Occipital lobe (tissue), 2 donors: ENCODE measurements around the gene WWP2. TPM values are rescaled to one million over a fixed set of nuclear protein-coding genes. Genes with fewer than 3 reads are reported as not detected.
"Not testable (repeated sequence)": the region's sequence is repeated elsewhere in the genome, so short reads cannot be mapped to it uniquely, and the experiment has no call there.

Experiments
- DNase-seq: peaks from one replicate; lab custom pipeline; 2025; lab: John Stamatoyannopoulos, UW
- total RNA-seq: library from RNA; depleted of rRNA; stranded (reverse); fragments of >200 nt; gene quantifications from one replicate; pipeline ENCODE4 v1.2.3, GENCODE V29; 2014

Gene WWP2
- total RNA-seq = 15.9 TPM

DNA sequence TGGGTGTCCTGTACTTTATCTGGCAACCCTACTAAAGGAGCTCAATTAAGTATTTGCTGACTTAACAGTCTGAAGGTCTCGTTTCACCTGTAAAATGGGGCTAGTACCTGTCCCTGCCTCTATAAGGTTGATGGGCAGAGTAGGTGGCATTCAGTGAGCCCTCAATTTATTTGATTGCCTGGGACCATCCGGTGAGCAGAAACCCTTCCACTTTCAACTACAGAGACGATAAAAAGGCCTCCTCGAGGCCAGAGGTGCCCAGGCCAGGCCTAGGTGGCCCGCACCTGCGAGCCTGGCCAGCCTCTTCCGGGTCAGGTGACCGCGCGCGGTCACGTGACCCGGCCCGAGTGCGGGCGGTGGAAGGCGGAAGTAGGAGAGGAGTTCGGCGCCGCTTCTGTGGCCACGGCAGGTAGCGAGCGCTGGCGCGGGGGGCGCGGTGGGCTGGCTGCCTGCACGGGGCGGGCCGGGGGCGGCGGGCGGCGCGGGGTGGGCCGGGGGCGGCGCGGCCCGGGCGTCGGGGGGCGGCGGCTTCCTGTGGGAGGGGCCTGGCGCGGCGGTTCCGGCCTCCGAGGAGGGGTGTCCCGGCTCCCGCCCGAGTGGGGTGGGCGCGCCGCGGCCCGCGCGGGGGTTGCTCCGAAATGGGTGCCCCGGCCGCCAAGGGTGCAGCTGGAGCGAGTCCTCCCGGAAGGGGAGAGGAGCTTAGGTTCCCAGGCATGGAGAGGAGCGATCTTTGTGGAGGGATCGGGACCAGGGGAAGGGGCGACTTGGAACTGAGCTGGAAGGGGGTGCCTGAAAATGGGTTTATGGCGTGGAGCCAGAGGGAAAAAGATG is at the start of gene WWP2:
Gene WWP2 (plus strand): TSS at position 350 of the 831 bp plus-strand sequence. CDS start 24,679 bp downstream, outside the sequence.
- peak; percentile 76 for DNase-seq

DNA sequence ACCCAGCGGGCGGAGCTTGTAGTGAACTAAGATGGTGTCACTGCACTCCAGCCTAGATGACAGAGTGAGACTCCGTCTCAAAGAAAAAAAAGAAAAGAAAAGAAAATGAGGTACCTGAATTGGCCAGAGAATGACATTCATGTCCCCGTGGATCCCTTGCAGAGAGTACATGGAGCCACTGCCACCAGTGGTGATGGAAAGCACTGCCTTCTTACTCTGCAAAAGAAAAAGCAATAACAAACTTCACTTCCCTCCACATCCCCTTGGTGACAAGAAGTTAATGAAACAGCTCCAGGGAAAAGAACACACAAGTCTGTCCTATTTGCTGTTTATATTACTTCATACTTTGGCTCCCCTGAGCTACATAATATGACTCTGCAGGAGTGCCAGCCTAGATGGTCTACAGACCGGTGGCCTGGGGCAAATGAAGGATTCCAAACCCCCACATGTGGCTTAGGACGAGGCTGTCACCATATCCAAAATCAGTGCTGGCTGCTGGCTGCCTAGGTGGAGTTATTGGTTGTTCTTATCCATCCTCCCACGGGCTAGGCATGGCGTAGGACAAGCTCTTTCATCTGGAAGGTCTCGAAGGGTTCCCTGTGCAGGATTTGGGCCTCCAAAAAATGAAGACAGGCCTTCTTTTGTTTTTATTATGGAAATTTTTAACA is 49.1 kb upstream of the WWP2 start:
- DNase-seq = no peak

DNA sequence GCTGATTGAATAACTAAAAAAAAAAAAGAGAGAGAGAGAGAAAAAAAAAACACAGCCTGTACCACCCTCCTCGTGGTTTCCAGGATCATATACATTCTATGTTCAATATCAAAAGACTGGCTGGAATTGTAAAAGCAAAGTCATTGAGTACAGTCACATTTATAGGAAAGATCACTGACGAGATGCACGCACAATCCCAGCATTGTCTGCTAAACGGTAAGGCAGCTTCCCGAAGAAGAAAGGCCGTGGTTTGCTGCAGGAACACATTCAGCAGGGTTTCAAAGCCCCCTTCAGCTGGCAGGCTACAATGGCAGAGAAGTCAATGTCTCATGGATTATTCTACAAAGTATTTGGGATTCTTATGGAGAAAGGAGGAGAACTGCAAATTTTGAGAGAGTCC is 45.1 kb upstream of the WWP2 start:
- no peak for DNase-seq

DNA sequence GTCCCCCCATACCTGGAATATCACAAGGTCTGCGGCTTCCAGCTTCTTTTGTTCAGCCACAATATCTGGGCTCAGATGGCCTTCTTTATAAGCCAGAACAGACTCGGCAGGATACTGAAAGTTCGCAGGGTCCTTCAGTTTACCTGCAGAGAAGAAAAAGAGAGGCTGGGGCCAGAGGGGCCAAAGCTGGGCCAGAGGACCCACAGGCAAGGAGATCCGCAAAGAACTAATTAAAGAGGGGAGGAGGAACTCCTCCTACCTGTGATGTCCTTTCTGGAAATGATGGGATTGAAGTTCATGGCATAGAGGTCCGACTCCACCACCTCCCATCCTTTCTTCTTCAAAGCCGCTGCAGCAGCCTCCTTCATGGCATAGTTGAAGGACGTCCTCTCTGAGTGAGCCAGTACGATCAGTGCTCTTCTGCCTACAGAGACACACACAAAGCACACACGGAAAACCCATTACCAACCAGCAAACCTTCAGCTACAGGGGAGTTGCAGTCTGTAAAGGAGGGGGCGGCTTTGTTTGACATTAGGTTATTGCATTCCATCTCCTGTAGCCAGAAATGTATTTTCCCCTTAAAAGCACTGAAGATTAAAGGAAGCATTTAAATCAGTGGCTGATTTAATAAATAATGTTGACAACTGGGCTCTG is 43.9 kb upstream of the WWP2 start:
- no peak for DNase-seq

DNA sequence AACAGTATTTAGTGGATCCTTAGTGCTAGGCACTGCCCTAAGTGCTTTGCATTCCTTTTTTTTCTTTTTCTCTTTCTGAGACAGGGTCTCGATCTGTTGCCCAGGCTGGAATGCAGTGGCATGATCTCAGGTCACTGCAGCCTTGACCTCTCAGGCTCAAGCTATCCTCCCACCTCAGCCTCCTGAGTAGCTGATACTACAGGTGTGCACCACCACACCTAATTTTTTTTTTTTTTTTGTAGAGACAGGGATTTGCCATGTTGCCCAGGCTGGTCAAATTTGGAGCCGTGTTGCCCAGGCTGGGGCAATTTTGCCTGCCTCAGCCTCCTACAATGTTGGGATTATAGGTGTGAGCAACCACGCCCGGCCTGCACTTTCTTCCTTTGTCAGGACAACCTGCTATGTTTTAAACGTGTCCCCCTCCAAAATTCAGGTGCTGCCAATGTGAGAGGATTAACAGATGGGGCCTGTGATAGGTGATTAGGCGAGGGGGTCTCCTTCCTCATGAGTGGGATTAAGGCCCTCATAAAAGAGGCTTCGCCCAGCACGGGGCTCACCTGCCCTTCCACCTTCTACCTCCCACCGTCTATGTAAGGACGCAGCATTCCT is 41.2 kb upstream of the WWP2 start:
- no peak for DNase-seq

GRCh38 chr16:69721441-69721957 is 40.6 kb upstream of the WWP2 start:
- DNase-seq = no peak

DNA sequence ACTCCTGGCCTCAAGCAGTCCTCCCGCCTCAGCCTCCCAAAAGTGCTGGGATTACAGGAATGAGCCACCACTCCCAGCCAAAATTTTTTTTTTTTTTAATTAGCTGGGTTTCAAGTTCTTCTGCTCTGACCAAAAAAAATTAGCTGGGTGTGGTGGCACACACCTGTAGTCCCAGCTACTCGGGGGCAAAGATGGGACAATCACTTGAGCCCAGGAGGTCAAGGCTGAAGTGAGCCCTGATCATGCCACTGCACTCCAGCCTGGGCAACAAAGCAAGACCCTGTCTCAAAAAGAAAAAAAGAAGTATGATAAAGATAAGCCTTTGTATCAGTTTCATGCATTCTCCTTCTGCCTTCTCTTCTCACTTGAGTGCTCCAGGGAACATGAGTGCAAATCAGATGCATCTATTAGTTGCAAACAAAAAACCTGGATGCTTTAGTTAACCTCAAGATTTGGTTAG is 37.7 kb upstream of the WWP2 start:
- DNase-seq = no peak

- no peak for DNase-seq
These were observed 37.1 kb upstream of the WWP2 start for GRCh38 chr16:69724981-69725479.

GRCh38 chr16:69725480-69726312 is 36.4 kb upstream of the WWP2 start:
- DNase-seq = no peak

DNA sequence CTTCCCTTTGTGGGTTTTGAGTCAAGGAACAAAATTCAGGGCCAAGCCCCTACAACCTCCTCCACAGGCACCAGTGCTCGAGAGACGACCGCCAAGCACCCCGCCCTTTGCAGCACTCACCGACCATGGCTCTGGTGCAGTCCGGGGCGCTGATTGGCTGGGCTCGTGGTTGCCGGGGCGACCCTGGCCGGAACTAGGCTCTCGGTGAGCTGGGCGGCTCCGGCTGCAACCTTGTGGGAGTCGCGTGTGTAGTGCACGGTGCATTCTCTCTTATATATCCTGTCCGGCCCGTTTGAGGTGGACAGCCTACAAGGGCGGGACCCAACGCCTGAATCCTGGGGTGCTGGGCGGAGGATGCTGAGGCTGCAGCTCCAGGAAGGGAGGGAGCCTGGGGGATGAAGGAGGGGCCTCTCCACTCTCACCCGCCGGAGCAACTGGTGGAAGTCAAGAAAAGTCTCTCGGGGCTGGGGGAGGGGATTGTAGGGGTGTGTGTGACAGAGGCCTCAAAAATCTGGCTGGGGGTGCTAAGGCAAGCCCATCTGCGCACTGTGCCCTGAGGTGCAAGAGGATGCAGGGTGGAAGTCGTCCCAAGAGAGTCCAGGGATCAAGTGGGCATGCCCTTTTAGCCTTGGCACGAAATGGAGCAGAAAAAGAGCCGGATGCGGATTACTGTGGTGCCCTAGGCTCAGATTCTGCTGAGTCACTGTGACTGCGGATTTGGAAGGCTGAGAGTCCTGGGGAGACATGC is 35.6 kb upstream of the WWP2 start, which contains the start of gene NQO1:
Gene NQO1 (minus strand): TSS at position 248 of the 748 bp plus-strand sequence. CDS start 121 bp downstream, at position 127.
- DNase-seq = peak; percentile 89

GRCh38 chr16:69727916-69728270 is 34.2 kb upstream of the WWP2 start:
- peak; percentile 14 for DNase-seq

DNA sequence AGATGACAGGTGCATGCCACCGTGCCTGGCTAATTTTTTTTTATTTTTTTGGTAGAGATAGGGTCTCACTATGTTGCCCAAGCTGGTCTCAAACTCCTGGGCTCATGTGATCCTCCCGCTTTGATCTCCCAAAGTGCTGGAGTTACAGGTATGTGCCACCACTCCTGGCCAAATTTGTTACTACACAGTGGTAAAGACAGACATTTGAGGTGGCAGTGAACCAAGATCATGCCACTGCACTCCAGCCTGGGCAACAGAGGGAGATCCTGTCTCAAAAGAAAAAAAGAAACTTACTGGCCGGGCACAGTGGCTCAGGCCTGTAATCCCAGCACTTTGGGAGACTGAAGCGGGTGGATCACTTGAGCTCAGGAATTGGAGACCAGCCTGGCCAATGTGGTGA is 33.1 kb upstream of the WWP2 start:
- DNase-seq = not testable (repeated sequence)

- not testable (repeated sequence) for DNase-seq
These were observed 30.9 kb upstream of the WWP2 start for GRCh38 chr16:69731280-69731679.

GRCh38 chr16:69732101-69732500 is 30.0 kb upstream of the WWP2 start:
- DNase-seq = no peak

- no peak for DNase-seq
These were observed 20.6 kb upstream of the WWP2 start for GRCh38 chr16:69741519-69741918.

GRCh38 chr16:69741951-69742904 is 19.9 kb upstream of the WWP2 start:
- DNase-seq = no peak

GRCh38 chr16:69744363-69745231 is 17.5 kb upstream of the WWP2 start:
- DNase-seq = no peak

- no peak for DNase-seq
These were observed 16.9 kb upstream of the WWP2 start for GRCh38 chr16:69745232-69745612.
